ENCODE measurements around the gene MVB12B. TPM values are rescaled to one million over a fixed set of nuclear protein-coding genes. Genes with fewer than 3 reads are reported as not detected.

Gene MVB12B
- total RNA-seq, 1 donor from 2014 or later = 16.5 TPM

GRCh38 chr9:126490871-126491567 is 164.4 kb downstream of the MVB12B start:
- no peak overlapping the region for H3K4me3 ChIP-seq
- no peaks in the 10 kb centered on the region for H3K36me3 ChIP-seq
- H3K27ac ChIP-seq = no peak overlapping the region
- DNase-seq (ENCODE audit: extremely low spot score in 2 of 2) = no peak
- no peaks in the 10 kb centered on the region for H3K4me1 ChIP-seq
- TF ChIP-seq CTCF (IDR thresholded peaks at IDR 0.05) = peak; percentile 72 to 94 (median 90)
- TF ChIP-seq POLR2A (IDR thresholded peaks at IDR 0.05) = no peak
- peak in 1 of 2 donors; percentile 28 for TF ChIP-seq POLR2AphosphoS5 (IDR thresholded peaks at IDR 0.05; ENCODE audit: insufficient read depth in 1 of 2, low read depth in 1 of 2)
- H3K27me3 ChIP-seq = no peaks in the 10 kb centered on the region
- no peaks in the 10 kb centered on the region for H3K9me3 ChIP-seq
- intact Hi-C loops (cut with DNase I) = no loop called here

GRCh38 chr9:126491568-126491879 is 164.9 kb downstream of the MVB12B start:
- no peak overlapping the region for H3K4me3 ChIP-seq
- no peak overlapping the region for H3K27ac ChIP-seq
- DNase-seq (ENCODE audit: extremely low spot score in 2 of 2) = no peak
- H3K27me3 ChIP-seq = no peaks in the 10 kb centered on the region
- H3K36me3 ChIP-seq = no peaks in the 10 kb centered on the region
- no peaks in the 10 kb centered on the region for H3K9me3 ChIP-seq
- no peak for TF ChIP-seq POLR2AphosphoS5 (IDR thresholded peaks at IDR 0.05; ENCODE audit: insufficient read depth in 1 of 2, low read depth in 1 of 2)
- TF ChIP-seq POLR2A (IDR thresholded peaks at IDR 0.05) = no peak
- TF ChIP-seq CTCF (IDR thresholded peaks at IDR 0.05) = no peak
- H3K4me1 ChIP-seq = no peaks in the 10 kb centered on the region
- intact Hi-C loops (cut with DNase I) = no loop called here

- intact Hi-C loops (cut with DNase I) = no loop called here
- no peak for TF ChIP-seq POLR2A (IDR thresholded peaks at IDR 0.05)
- no peak for TF ChIP-seq CTCF (IDR thresholded peaks at IDR 0.05)
- TF ChIP-seq POLR2AphosphoS5 (IDR thresholded peaks at IDR 0.05; ENCODE audit: insufficient read depth in 1 of 2, low read depth in 1 of 2) = no peak
Observed at GRCh38 chr9:126491949-126492348, 165.3 kb downstream of the MVB12B start.

GRCh38 chr9:126494264-126494663 is 167.6 kb downstream of the MVB12B start:
- intact Hi-C loops (cut with DNase I) = no loop called here
- H3K27ac ChIP-seq = no peak overlapping the region
- no peaks in the 10 kb centered on the region for H3K27me3 ChIP-seq
- H3K4me1 ChIP-seq = peaks cover 11% of the 10 kb centered on the region
- TF ChIP-seq POLR2A (IDR thresholded peaks at IDR 0.05) = no peak
- no peak for TF ChIP-seq CTCF (IDR thresholded peaks at IDR 0.05)
- TF ChIP-seq POLR2AphosphoS5 (IDR thresholded peaks at IDR 0.05; ENCODE audit: insufficient read depth in 1 of 2, low read depth in 1 of 2) = no peak
- no peak overlapping the region for H3K4me3 ChIP-seq
- DNase-seq (ENCODE audit: extremely low spot score in 2 of 2) = no peak
- H3K9me3 ChIP-seq = no peaks in the 10 kb centered on the region
- no peaks in the 10 kb centered on the region for H3K36me3 ChIP-seq

More at GRCh38 chr9:126491949-126492348, 165.3 kb downstream of the MVB12B start:
- Histone ChIP-seq H3K9me3 (no peaks in the 10 kb centered on the region), H3K4me3 (no peak overlapping the region), H3K36me3 (no peaks in the 10 kb centered on the region), H3K4me1 (no peaks in the 10 kb centered on the region), H3K27ac (no peak overlapping the region), H3K27me3 (no peaks in the 10 kb centered on the region)
- DNase-seq (ENCODE audit: extremely low spot score in 2 of 2) = no peak

DNA sequence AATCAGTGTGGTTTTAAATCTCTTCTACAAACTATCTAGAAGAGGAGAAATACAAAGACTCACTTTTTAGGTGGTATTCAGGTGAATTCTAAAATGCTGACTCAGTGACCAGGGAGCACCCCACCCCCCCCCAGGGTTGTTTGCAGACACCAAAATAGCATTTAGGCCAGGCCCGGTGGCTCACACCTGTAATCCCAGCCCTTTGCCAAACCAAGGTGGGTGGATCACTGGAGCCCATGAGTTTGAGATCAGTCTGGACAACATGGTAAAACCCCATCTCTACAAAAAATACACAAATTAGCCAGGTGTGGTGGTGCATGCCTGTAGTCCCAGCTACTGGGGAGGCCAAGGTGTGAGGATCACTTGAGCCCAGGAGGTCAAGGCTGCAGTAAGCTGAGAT is 168.1 kb downstream of the MVB12B start:
- H3K9me3 ChIP-seq = no peaks in the 10 kb centered on the region
- H3K36me3 ChIP-seq = no peaks in the 10 kb centered on the region
- intact Hi-C loops (cut with DNase I) = no loop called here
- H3K27ac ChIP-seq = no peak overlapping the region
- DNase-seq (ENCODE audit: extremely low spot score in 2 of 2) = no peak
- H3K4me3 ChIP-seq = no peak overlapping the region
- H3K4me1 ChIP-seq = peaks cover 15% of the 10 kb centered on the region
- no peaks in the 10 kb centered on the region for H3K27me3 ChIP-seq
- TF ChIP-seq POLR2A (IDR thresholded peaks at IDR 0.05) (no peak), CTCF (IDR thresholded peaks at IDR 0.05) (no peak), POLR2AphosphoS5 (IDR thresholded peaks at IDR 0.05; ENCODE audit: insufficient read depth in 1 of 2, low read depth in 1 of 2) (no peak)

All from vagina (tissue), 2 donors.